GM06990 (cell line): ENCODE data around the gene KCNIP4.

Experiments used
- DNase-seq: peaks from one replicate; pipeline ENCODE4 v3.0.0-alpha.2; 2011; ENCODE audit not compliant: insufficient read length; ENCODE audit errors: extremely low read depth
- H3K27me3 ChIP-seq: replicated peaks from 2 replicates; pipeline ENCODE4 v1.6.0; 2011; ENCODE audit warnings: low read length; ENCODE audit not compliant: control insufficient read depth, insufficient read depth
- H3K36me3 ChIP-seq: 2 replicates; pipeline ENCODE4 v1.5.1; 2011; ENCODE audit warnings: low read length; ENCODE audit not compliant: control insufficient read depth, insufficient read depth
- H3K4me3 ChIP-seq: replicated peaks from 2 replicates; pipeline ENCODE4 v1.5.1; 2011; ENCODE audit warnings: low read depth, mild to moderate bottlenecking, control low read depth, low read length
- CTCF ChIP-seq: IDR thresholded peaks from 2 replicates; pipeline ENCODE4 v1.5.1; 2011; ENCODE audit warnings: low read length, control low read depth, mild to moderate bottlenecking, inconsistent platforms; ENCODE audit not compliant: insufficient read depth, poor library complexity, severe bottlenecking

Gene KCNIP4

GRCh38 chr4:21543514-21543913, 405.1 kb downstream of the KCNIP4 start:
- no peak overlapping the region for H3K4me3 ChIP-seq
- no peak for DNase-seq
- TF ChIP-seq CTCF: no peak

GRCh38 chr4:21535898-21536297, 412.7 kb downstream of the KCNIP4 start:
- DNase-seq: no peak
- Histone ChIP-seq H3K36me3 (no peaks in the 10 kb centered on the region), H3K27me3 (no peaks in the 10 kb centered on the region), H3K4me3 (no peak overlapping the region)
- TF ChIP-seq CTCF: no peak

More at GRCh38 chr4:21543514-21543913, 405.1 kb downstream of the KCNIP4 start:
- Histone ChIP-seq H3K36me3 (no peaks in the 10 kb centered on the region), H3K27me3 (no peaks in the 10 kb centered on the region)

DNA sequence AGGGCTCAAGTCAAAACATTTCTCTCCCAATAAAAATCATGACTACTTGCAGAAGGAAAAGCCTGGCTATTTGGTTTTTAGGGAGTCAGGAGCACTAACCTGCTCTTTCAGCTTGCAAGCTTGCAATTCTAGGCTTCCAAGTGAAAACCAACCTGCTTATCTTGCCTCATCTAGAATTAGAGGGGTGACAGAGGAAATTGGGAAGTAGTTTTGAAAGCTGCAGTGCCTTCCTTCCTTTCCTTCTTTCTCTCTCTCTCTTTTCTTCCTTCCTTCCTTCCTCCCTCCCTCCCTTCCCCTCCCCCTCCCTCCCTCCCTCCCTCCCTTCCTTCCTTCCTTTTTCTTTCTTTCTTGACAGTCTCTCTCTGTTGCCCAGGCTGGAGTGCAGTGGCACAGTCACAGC, 417.5 kb downstream of the KCNIP4 start:
- TF ChIP-seq CTCF: no peak
- no peak for DNase-seq
- Histone ChIP-seq H3K27me3 (no peaks in the 10 kb centered on the region), H3K4me3 (no peak overlapping the region), H3K36me3 (no peaks in the 10 kb centered on the region)

DNA sequence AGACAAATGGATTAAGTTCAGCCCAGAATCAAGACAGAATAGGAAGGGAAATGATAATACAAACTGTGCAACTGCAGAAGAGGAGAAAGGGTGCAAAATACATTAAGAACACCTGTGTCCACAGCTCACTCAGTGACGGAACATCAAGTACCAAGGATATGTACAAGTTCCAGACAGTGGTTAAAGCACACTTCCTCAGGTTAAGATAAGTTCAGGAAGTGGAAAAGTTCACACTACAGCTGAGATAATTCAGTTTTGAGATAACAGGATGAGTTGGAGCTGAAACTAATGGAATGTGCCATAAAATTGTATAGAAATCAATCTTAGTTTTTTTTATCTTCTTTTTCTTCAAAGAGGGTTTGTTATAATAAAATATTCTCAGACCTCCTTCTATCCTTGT, 419.4 kb downstream of the KCNIP4 start:
- H3K4me3 ChIP-seq: no peak overlapping the region
- DNase-seq: no peak
- no peak for TF ChIP-seq CTCF

DNA sequence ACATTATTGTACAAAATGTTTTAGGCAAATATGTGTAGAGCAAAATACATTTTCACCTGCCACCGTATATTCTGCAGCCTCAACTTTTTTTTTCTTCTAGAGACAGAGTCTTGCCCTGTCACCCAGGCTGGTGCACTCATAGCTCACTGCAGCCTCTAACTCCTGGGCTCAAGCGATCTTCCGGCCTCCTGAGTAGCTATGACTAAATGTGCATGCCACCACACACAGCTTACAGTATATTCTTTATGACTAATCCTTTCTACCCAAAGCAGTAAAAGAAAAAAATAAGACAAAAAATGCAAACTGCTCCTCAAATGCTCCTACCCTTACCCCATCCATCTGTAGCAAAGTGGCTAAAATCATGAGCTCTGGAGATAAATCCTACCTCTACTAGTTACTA, 426.3 kb downstream of the KCNIP4 start:
- Histone ChIP-seq H3K36me3 (no peaks in the 10 kb centered on the region), H3K4me3 (no peak overlapping the region), H3K27me3 (no peaks in the 10 kb centered on the region)
- no peak for TF ChIP-seq CTCF
- DNase-seq: no peak

More for the DNA sequence above, 419.4 kb downstream of the KCNIP4 start:
- Histone ChIP-seq H3K27me3 (no peaks in the 10 kb centered on the region), H3K36me3 (no peaks in the 10 kb centered on the region)
